HG02642 (cell line): ENCODE data around the gene CCDC85B.

Experiments
- ATAC-seq: cut with Tn5 transposase; IDR thresholded peaks from one replicate; pipeline ENCODE4 v1.9.1; 2021; ENCODE audit warnings: mild to moderate bottlenecking; ENCODE audit not compliant: unreplicated experiment, poor library complexity

The CCDC85B gene

DNA sequence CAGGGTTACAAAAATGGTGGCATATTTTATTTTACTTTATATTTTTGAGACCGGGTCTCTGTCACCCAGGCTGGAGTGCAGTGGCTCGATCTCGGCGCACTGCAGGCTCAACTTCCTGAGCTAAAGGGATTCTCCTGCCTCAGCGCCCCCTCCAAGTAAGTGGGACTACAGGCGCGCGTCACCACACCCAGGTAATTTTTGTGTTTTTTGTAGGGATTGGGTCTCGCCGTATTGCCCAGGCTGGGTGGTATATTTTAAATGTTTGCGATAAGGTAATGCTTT lies 10.4 kb downstream of the CCDC85B start:
- no peak for ATAC-seq

DNA sequence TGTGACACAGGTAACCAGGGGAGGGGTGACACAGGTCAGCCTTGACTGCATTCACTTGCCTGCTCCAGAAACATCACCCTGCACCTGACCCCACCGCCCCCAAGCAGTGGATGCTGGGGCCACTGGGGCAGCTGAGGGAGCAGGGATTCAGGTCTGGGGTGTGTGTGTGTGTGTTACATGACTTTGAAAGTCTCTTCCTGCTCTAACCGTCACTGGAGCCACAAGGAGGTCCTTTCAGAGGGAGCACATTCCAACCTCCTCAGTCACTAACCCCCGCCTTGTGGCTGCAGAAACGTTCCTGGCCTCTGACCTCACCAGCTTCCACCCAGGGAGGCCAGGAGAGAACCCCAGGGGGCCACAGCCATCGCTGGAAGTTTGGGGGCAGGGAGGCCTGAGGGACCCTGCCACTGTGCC lies 12.6 kb downstream of the CCDC85B start:
- no peak for ATAC-seq

DNA sequence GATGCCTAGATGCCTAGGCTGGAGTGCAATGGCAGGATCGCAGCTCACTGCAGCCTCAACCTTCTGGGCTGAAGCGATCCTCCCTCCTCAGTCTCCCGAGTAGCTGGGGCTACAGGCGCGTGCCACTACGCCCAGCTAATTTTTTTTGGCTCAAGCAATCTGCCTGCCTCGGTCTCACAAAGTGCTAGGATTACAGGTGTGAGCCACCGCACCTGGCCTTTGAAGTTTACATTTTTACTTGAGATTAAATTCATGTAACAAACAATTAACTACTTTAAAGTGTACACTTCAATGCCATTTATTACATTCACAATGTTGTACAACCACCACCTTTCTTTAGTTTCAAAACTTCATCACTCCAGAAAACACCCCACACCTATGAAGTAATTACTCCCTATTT lies 13.2 kb downstream of the CCDC85B start:
- no peak for ATAC-seq

DNA sequence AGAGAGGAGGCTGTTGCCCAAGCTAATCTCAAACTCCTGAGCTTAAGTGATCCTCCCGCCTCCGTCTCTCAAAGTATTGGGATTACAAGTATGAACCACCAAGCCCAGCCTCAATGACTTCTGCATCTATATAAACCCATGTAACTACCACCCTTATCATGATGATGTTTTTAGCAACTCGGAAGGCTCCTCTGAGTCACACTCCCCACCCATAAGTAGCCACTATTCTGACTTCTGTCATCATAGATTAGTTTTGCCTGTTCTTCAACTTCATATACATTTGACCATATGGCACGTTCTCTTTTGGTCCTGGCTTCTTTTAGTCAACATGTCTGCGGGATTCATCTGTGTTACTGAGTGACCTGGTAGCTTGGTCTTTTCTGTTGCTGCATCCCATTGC lies 16.1 kb downstream of the CCDC85B start:
- ATAC-seq, result no peak

DNA sequence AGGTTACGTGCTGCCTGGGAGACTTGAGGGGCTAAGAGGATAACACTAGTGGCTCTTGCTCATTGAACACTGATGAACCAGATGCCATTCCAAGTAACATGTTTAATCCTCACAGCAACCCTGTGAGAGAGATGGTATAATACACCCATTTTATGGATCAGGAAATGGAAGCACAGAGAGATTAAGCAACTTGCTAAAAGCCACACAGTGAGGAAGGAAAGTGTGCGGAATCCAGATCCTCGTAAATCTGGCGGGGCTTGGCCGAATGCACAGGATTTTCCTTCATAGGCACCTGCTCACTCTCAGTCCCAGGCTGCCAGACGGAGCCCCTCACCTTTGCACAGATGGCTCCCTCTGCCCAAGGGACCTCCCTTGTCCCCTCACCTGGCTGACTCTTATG lies 17.4 kb downstream of the CCDC85B start:
- no peak for ATAC-seq

DNA sequence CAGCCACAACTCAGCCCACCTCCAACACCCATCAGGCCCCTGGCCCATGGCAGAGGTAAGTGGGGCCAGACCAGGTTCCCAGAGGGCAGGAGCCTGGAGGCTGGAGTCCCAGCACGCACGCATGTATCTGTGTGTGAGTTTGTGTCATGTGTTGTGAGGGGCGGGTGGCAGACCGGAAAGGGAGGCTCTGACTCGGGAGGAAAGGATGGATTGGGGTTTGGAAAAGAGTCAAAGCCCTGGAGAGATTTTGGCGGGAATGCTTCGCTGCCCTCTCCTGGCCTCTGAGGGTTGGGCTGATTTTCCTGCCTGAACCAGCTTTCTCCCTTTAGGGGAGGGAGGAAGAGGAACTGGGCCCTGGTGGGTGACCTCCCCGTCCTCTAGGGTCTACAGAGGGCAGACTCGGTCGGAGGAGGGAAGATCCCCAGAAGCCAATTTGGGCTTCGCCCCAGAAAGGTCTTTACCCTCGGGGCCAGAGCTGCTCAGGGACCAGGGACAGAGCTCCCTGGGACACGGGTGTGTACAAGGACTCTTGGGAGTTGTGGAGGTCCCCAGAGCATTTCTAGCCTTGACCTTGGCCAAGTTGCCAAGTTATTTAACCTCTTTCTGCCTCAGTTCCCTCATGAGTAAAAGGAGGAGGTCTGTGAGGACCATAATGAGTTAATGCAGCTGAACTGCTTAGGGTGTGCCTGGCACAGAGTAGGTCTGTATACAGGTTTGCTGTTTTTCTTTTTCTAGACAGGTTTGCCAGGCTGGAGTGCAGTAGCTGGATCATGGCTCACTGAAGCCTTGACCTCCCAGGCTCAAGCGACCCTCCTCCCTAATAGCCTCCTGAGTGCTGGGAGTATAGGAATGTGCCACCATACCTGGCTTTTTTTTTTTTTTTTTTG lies 21.5 kb downstream of the CCDC85B start:
- ATAC-seq, result no peak

DNA sequence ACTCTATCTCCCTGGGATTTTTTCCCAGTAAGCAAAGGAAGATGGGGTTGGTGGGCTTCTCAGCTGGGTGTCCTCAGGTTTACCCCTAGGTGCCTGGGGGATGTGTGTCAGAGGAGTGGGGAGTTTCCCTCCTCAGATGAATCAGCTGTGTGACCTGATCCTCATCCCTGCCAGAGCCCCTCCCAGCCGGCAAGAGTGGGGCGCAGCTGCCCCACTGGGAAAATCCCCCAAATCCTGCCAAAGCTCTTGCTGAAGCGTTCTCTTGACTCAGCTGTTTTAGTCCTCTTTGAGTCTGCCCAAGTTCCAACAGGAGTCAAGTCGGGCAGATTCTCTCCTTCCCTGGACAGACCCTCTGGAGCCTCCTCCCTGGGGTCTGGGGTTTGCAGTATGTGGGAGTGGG lies 22.4 kb downstream of the CCDC85B start:
- ATAC-seq, result no peak

DNA sequence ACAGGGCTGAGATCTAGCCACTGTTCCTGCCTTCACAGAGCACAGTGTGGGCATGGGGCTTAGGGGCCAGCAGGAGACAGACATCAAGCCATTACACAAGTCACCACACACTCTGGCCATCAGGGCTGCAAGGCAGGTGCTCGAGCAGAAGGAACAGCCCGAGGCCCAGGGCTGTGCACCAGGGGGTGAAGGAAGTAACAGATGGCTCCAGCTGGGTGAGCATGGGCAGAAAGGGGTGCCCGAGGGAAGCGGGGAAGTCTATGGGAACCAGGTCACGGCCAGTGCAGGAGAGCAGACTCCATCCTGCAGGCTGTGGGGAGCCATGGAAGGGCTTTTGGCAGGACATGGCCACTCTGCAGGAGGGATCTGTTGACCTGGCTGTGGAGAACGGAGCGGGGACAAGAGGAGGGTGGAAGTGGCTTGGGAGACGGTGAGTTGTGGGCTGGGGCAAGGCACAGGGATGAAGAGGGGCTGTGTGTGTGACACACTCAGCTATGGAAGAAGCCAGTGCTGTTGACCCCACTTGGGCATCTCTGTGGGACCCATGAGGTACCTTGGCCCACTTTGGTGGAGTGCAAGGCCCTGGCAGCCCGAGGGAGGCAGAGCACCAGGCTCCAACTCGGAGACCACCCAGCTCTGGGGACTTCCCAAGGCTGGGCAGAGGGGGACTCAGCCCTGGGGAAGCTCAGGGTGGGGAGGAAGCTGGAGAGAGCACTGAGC lies 24.8 kb downstream of the CCDC85B start:
- ATAC-seq, result no peak

DNA sequence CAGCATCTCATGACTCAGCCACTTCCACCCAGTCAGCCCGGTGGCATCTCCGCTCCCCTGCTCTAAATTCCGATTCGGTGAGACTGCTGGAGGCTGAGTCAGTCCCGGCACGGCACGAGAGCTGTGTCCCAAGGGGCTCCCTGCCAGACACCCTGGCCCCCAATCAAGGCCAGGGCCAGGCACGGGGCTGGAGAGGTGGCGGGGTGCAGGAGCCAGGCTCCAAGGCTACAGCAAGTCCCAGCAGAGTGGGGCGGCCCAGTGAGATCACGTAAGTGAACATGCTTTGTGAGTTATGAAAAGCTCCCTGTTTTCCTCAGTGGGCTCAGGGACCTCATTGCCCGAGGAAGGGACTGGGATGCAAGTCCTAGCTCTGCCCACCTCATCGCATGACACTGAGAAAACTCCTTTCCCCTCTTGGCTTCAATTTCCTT lies 25.4 kb downstream of the CCDC85B start:
- ATAC-seq, result no peak

DNA sequence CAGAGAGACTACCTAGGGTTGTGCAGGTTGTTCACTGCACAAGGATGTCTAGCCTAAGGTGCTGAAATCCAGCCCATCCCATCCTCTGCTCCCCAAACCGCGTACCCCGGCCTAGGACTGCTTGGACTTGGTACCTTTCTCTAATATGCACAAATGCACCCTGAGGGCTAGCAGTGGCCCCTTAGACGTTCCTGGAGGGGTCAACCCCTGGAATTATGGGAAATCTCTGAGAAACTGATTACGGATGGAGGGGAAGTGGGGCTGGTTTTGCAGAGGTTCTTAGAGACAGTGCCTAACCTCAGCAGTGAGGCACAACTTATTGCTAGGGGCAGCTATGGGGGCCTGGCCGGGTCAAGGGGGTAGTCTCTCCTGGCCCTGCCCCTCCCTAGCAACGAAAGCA lies 25.9 kb downstream of the CCDC85B start:
- ATAC-seq, result no peak

DNA sequence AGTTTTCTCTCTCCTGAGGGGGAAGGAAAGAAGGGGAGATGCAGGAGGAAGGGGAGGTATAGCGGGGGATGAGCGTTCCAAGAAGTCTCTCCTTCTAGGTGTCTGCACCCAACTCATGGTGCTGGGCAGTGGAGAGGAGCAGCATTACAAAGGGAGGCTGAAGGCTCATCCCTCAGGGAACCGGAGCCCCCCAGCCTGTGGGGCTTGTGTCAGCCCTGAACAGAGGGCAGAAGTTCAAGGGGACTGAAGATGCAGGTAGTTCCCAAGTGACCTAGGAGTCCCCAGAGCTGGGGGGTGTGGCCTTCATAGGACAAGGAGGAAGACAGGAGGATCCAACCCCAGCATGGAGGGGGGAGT lies 26.6 kb downstream of the CCDC85B start:
- no peak for ATAC-seq

DNA sequence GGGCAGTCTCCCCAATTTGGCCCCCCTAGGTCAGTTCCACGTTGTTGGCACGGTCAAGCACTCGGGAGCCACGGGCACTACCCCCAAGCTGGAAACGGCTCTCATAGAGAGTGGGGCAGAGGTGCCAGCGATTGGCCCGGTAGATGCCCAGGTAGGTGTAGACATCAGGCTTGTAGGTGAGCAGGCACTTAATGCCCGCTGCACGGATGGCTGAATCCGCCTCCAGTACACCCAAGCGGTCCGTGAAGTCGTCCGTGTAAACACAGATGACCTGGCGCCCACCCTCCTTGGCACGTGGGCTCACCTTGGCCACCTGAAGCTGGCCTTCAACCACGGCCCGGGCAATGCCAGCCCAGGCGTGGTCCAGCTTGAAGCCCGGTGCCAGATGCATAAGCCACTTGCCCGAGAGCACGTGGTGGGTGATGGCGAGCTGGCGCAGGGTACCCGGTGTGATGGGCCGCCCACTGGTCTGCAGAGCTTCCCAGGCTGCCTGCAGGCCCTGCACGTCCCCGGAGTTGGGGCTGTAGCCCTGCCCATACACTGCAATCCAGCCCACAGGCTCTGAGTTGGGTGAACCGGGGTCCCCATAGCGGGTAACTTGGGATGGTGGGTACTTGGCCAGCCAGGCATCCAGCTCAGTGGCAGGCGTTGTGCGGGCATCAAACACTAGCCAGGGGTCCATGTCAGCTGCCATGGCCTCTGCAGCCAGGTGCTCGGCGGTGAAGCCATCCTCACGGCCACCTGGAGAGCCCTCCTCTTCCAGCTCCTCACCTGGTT lies 27.1 kb downstream of the CCDC85B start:
- no peak for ATAC-seq

DNA sequence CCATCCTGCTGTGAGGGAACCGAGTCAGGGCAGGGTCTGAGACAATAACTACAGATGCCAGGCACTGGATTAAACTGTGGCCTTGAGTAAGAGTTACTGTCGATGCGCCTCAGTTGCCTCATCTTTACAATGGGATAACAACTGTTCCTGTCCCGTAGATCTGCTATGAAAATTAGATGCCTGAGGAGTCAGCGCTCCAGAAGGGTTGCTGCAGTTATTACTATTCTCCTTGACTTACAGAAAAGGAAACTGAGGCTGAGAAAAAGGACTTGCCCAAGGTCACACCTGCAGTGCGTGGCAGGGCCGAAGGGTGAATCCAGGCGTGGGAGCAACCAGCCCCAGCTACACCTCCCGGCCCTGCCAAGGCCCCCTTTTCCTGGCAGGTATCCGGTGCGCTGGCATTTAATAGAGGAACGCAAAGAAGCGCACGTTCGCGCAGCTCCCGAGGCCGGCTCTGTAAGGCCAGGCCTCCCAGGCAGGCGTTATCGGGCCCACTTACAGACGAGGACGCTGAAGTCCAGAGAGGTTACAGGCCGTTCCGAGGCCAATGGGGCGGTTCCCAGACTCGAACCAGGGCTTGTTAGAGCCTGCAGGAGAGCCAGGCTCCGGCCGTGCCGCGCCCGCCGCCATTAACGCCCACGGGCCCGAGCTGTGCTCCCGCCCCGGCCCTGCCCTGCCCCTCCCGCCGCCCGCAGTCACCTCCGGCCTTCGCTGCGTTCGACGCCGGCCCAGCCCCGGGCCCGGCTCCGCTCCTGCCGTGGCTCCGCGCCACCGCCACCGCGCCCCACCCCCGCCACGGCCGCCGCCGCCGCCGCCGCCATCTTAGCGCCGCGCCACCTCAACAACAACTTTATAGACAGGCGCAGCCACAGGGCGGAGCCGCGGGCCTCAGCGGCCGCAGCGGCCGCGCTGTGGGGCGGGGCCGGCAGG lies 28.0 kb downstream of the CCDC85B start, which contains the start of gene C11orf68:
C11orf68 (minus strand) TSS at position 852 of the 930 bp plus-strand sequence; CDS start at position 821, 31 bp downstream.
- peak; percentile 58 for ATAC-seq

DNA sequence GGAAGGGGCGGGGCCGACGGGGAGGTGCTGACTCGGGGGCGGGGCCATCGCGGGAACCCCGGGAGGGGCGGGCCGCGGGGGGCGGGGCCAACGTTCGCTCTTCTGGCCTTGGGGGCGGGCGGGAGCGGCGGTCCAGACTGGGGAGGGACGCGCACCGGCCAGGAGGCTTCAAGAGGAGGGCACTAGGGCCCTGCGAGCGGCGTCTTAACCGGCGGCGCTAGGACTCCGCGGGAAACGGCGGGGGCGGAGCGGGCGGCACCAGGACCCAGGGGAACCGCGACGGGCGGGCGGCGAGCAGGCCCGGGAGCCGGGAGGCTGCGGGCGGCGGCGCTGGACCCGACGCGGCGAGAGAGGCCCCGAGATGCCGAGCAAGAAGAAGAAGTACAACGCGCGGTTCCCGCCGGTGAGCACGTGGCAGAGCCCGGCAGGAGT lies 28.7 kb downstream of the CCDC85B start, which contains the start of gene DRAP1:
DRAP1 (plus strand) TSS at position 286 of the 432 bp plus-strand sequence; CDS start at position 362, 76 bp downstream.
- peak; percentile 84 for ATAC-seq

DNA sequence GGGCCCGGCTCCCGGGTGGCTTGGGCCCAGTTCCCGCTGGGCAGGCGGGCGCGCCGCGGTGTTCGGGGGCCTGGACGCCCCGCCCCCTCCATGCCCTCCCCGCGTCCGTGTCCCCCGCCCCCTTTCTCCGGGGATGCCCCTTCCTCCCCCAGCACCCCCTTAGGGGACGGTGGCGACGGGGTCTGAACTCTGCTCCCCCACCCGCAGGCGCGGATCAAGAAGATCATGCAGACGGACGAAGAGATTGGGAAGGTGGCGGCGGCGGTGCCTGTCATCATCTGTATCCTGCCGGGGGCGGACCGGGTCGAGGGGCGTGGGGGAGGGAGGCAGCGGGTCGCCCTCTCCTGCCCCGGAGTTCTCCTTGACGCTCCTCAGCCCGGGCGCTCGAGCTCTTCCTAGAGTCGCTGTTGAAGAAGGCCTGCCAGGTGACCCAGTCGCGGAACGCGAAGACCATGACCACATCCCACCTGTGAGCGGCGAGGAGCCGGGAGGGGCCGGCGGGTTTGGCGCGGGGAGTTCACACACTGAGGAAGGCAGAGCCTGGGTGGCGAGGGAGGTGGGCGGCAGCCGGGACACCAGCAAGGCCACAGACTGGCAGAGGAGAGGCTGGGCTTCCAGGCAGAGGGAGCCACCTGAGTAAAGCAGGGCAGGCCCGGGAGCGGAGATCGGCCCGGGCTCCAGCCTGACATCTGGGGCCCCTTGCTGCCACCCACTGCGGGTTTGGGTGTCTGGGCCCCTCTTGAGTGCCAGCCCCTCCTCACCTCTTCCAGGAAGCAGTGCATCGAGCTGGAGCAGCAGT lies 29.3 kb downstream of the CCDC85B start:
- ATAC-seq, result peak; percentile 50

DNA sequence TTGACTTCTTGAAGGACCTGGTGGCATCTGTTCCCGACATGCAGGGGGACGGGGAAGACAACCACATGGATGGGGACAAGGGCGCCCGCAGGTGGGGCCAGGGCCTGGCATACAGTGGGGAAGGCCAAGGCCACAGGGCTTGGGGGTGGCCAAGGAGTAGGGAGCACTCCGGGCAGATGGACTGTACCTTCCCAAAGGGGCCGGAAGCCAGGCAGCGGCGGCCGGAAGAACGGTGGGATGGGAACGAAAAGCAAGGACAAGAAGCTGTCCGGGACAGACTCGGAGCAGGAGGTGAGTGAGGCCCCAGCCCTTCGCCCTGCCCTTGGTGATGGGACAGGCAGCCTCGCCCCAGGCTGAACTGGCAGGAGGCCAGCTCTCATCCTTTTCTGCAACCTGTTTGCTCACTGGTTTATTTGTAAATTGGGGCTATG lies 29.9 kb downstream of the CCDC85B start:
- ATAC-seq, result no peak

DNA sequence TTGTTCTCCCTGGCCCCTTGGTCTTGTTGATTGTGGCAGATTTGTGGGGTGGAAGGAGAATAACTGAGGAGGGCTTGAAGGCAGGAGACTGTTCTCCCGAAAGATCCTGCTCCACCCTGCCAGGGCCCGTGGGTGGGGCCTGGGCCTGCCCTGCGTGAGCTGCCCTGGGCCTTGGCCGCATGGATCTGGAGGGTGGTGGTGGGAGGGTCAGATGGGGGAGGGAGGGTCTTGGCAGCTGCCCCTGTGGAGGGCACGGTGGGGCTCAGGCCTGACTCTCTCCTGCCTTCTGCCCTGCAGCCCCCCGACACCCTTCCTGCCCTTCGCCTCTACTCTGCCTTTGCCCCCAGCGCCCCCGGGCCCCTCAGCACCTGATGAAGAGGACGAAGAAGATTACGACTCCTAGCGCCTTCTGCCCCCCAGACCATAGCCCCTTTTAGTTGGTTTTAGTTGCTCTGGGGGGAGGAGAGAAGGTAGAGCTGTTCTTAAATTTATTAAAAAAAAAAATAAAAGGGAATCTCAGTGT lies 30.6 kb downstream of the CCDC85B start:
- ATAC-seq, result no peak

DNA sequence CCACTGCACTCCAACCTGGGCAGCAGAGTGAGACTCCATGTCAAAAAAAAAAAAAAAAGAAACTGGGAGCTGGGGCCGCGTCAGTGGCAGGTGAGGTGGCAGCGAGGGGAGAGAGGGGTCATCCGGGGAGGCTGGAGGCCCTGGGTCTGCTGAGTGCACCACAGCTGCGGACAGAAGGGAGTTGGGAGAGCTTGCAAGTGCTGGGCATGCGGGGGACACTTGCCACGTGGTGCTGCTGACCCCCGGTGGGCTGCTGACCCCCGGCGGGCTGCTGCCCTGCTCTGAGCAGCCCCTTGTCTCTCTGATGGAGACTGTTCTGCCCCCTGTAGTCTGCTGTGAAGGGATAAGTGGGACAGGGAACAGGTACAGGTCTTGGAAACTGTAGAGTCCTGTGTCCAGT lies 31.4 kb downstream of the CCDC85B start:
- ATAC-seq, result no peak

DNA sequence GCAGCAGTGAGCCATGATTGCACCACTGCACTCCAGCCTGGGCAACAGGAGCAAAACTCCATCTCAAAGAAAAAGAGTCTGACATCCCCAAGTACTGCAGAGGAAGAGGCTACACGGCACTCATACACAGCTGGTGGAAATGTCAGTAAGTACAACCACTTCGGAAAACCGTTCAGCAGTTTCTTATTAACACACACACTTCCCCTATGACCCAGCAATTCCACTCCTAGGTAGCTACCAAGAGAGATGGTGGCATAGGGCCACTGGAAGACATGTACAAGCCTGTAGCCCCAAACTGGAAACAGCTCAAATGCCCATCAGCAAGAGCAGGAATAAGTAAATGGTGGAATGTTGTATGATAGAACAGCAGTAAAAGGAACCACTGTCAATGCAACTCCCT lies 32.1 kb downstream of the CCDC85B start:
- ATAC-seq, result no peak
